SK-N-MC (cell line): ENCODE results near the gene CYP46A1.

Experiments used
- EZH2 ChIP-seq: fragments of 200-600 bp; sonication (generic); IDR thresholded peaks from one replicate; pipeline ENCODE4 v1.6.1; 2017; ENCODE audit warnings: antibody characterized with exemption
- POLR2AphosphoS5 ChIP-seq: IDR thresholded peaks from 2 replicates; pipeline ENCODE4 v1.6.1; 2012; ENCODE audit warnings: mild to moderate bottlenecking, low read depth, low read length, borderline replicate concordance

DNA sequence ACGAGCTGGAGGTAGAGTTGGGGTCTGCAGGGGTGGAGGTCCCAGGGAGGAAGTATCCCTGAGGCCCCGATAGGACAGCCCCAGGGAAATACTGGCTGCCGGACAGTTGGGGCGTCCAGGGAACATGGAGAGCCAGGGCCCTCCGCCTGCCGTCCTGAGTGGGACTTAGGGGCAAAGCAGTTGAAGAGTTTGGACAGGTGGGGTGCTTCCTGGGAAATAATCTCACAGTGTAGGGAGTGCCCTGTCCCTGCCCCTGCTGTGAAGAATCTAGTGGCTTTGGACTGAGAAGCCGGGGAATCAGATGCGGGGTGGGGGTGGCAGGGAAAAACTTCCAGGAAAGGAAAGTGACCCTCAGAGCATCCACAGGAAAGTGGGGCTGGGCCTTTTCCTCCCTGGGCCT is 49.0 kb upstream of the CYP46A1 start:
- no peak for TF ChIP-seq POLR2AphosphoS5
- TF ChIP-seq EZH2, result no peak
